Muscle layer of duodenum (tissue), 2 donors: Measurements from ENCODE around the gene GPR35.
"Not testable (repeated sequence)": the region's sequence is repeated elsewhere in the genome, so short reads cannot be mapped to it uniquely, and the experiment has no call there.

ENCODE experiments used
- H3K27ac ChIP-seq: one replicate; pipeline ENCODE4 v1.7.0; 2013; ENCODE audit warnings: mild to moderate bottlenecking, low read length
- H3K27me3 ChIP-seq: one replicate; pipeline ENCODE4 v1.7.0; 2013; ENCODE audit warnings: low read depth, mild to moderate bottlenecking, control low read depth, low read length
- H3K36me3 ChIP-seq, 2 donors: one replicate each; pipeline ENCODE4 v1.7.0; 2013; ENCODE audit warnings: low read length in 2 of 2, control low read depth in 1 of 2, mild to moderate bottlenecking in 1 of 2; ENCODE audit not compliant: insufficient read depth in 2 of 2, control insufficient read depth in 1 of 2
- H3K4me1 ChIP-seq, 2 donors: one replicate each; pipeline ENCODE4 v1.7.0; 2013; ENCODE audit warnings: low read length in 2 of 2, mild to moderate bottlenecking in 2 of 2, control low read depth in 1 of 2, moderate library complexity in 1 of 2; ENCODE audit not compliant: insufficient read depth in 2 of 2, control insufficient read depth in 1 of 2
- H3K4me3 ChIP-seq, 2 donors: one replicate each; pipeline ENCODE4 v1.7.0; 2013; ENCODE audit warnings: low read length in 2 of 2, low read depth in 1 of 2, mild to moderate bottlenecking in 1 of 2
- H3K9me3 ChIP-seq, 2 donors: one replicate each; pipeline ENCODE4 v1.7.0; 2013; ENCODE audit warnings: low read length in 2 of 2, control low read depth in 1 of 2, mild to moderate bottlenecking in 1 of 2; ENCODE audit not compliant: control insufficient read depth in 1 of 2
- donor health status: healthy.

The GPR35 gene

GRCh38 chr2:240662681-240663080, 37.4 kb downstream of the GPR35 start:
- no peak overlapping the region for H3K27ac ChIP-seq
- H3K9me3 ChIP-seq: peaks cover 4 to 12% of the 10 kb centered on the region in 2 donors
- H3K4me3 ChIP-seq: no peak overlapping the region
- H3K4me1 ChIP-seq: no peaks in the 10 kb centered on the region
- H3K27me3 ChIP-seq: no peaks in the 10 kb centered on the region
- no peaks in the 10 kb centered on the region for H3K36me3 ChIP-seq

- Histone ChIP-seq H3K27me3 (no peaks in the 10 kb centered on the region), H3K4me1 (no peaks in the 10 kb centered on the region), H3K36me3 (no peaks in the 10 kb centered on the region), H3K27ac (no peak overlapping the region), H3K9me3 (peaks cover 4 to 12% of the 10 kb centered on the region in 2 donors), H3K4me3 (no peak overlapping the region)
Observed at GRCh38 chr2:240663546-240664190, 38.4 kb downstream of the GPR35 start.

GRCh38 chr2:240664622-240665021, 39.3 kb downstream of the GPR35 start:
- no peaks in the 10 kb centered on the region for H3K36me3 ChIP-seq
- H3K4me3 ChIP-seq: no peak overlapping the region
- no peaks in the 10 kb centered on the region for H3K4me1 ChIP-seq
- no peak overlapping the region for H3K27ac ChIP-seq
- peaks cover 4 to 12% of the 10 kb centered on the region in 2 donors for H3K9me3 ChIP-seq
- no peaks in the 10 kb centered on the region for H3K27me3 ChIP-seq

- Histone ChIP-seq H3K27ac (no peak overlapping the region), H3K9me3 (peaks cover 0 to 1% of the 10 kb centered on the region in 2 donors), H3K27me3 (no peaks in the 10 kb centered on the region), H3K4me1 (no peaks in the 10 kb centered on the region), H3K36me3 (no peaks in the 10 kb centered on the region), H3K4me3 (no peak overlapping the region)
Observed at GRCh38 chr2:240670402-240670801, 45.1 kb downstream of the GPR35 start.

GRCh38 chr2:240670950-240671349, 45.7 kb downstream of the GPR35 start:
- no peaks in the 10 kb centered on the region for H3K27me3 ChIP-seq
- no peaks in the 10 kb centered on the region for H3K36me3 ChIP-seq
- H3K27ac ChIP-seq: no peak overlapping the region
- no peaks in the 10 kb centered on the region for H3K9me3 ChIP-seq
- no peaks in the 10 kb centered on the region for H3K4me1 ChIP-seq
- H3K4me3 ChIP-seq: no peak overlapping the region

GRCh38 chr2:240672076-240672700, 46.9 kb downstream of the GPR35 start:
- H3K27ac ChIP-seq: no peak overlapping the region
- H3K4me1 ChIP-seq: no peaks in the 10 kb centered on the region
- no peak overlapping the region for H3K4me3 ChIP-seq
- no peaks in the 10 kb centered on the region for H3K27me3 ChIP-seq
- H3K9me3 ChIP-seq: no peaks in the 10 kb centered on the region
- no peaks in the 10 kb centered on the region for H3K36me3 ChIP-seq

- Histone ChIP-seq H3K4me1 (no peaks in the 10 kb centered on the region), H3K36me3 (no peaks in the 10 kb centered on the region), H3K4me3 (no peak overlapping the region), H3K27ac (no peak overlapping the region), H3K9me3 (no peaks in the 10 kb centered on the region), H3K27me3 (no peaks in the 10 kb centered on the region)
Observed at GRCh38 chr2:240672701-240673190, 47.5 kb downstream of the GPR35 start.

GRCh38 chr2:240674461-240675184, 49.3 kb downstream of the GPR35 start:
- not testable (repeated sequence) for H3K27ac ChIP-seq, H3K4me3 ChIP-seq, H3K36me3 ChIP-seq, H3K9me3 ChIP-seq, H3K4me1 ChIP-seq, H3K27me3 ChIP-seq

GRCh38 chr2:240675345-240675744, 50.1 kb downstream of the GPR35 start:
- not testable (repeated sequence) for H3K27ac ChIP-seq, H3K4me3 ChIP-seq, H3K9me3 ChIP-seq, H3K4me1 ChIP-seq, H3K27me3 ChIP-seq, H3K36me3 ChIP-seq

GRCh38 chr2:240678043-240678442, 52.8 kb downstream of the GPR35 start:
- H3K9me3 ChIP-seq, H3K36me3 ChIP-seq, H3K4me1 ChIP-seq, H3K27me3 ChIP-seq, H3K4me3 ChIP-seq, H3K27ac ChIP-seq: not testable (repeated sequence)

- H3K36me3 ChIP-seq, H3K4me1 ChIP-seq, H3K27me3 ChIP-seq, H3K9me3 ChIP-seq, H3K27ac ChIP-seq, H3K4me3 ChIP-seq: not testable (repeated sequence)
Observed at GRCh38 chr2:240678909-240679308, 53.6 kb downstream of the GPR35 start.
